ENCODE measurements around the gene MPIG6B.

DNA sequence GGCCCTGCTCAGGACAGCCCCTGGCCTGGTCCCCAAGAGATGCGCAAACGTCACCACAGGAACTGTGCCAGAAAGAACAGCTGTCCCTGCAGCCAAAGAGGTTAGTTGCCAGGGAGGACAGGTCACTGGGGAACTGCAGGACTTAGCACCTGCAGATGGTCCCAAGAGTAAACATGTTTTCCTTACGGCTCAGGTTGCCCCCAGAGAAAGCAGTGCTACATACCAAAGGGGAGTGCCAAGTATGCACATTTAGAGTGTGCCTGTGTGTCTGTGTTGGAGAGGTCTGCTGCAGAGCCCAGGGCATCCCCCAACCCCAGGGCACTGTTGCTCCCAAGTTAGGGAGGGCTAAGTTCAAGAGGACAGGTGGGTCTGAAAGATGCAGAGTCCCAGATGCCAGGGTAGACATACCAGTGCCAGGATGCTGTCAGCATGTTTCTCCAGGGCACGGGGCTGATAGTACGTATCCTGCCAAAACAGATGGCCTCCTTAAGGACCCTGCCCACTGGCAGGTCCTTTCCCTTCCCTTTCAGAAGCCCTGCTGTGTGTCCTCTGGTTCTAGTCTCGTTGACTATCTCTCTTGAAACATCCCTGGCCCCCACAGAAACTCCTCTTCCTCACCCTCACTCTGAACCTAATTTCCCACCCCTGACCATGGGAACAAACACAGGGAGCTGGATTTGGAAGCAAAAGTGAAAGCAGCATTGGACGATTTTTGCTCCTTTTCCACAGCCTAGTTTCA, 21.3 kb upstream of the MPIG6B start:
- TF ChIP-seq, protein P1, sequence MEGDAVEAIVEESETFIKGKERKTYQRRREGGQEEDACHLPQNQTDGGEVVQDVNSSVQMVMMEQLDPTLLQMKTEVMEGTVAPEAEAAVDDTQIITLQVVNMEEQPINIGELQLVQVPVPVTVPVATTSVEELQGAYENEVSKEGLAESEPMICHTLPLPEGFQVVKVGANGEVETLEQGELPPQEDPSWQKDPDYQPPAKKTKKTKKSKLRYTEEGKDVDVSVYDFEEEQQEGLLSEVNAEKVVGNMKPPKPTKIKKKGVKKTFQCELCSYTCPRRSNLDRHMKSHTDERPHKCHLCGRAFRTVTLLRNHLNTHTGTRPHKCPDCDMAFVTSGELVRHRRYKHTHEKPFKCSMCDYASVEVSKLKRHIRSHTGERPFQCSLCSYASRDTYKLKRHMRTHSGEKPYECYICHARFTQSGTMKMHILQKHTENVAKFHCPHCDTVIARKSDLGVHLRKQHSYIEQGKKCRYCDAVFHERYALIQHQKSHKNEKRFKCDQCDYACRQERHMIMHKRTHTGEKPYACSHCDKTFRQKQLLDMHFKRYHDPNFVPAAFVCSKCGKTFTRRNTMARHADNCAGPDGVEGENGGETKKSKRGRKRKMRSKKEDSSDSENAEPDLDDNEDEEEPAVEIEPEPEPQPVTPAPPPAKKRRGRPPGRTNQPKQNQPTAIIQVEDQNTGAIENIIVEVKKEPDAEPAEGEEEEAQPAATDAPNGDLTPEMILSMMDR (conservative IDR thresholded peaks at IDR 0.05; ENCODE audit: low read length), result no peak
- no peak for TF ChIP-seq EZH2phosphoT487 (IDR thresholded peaks at IDR 0.05; ENCODE audit: borderline replicate concordance, low read depth, low read length)
